HG03097 (cell line): ENCODE measurements around the gene PGC.

ENCODE experiments used
- ATAC-seq: cut with Tn5 transposase; IDR thresholded peaks from one replicate; pipeline ENCODE4 v1.9.1; 2021; ENCODE audit not compliant: unreplicated experiment, low FRiP score

The PGC gene

DNA sequence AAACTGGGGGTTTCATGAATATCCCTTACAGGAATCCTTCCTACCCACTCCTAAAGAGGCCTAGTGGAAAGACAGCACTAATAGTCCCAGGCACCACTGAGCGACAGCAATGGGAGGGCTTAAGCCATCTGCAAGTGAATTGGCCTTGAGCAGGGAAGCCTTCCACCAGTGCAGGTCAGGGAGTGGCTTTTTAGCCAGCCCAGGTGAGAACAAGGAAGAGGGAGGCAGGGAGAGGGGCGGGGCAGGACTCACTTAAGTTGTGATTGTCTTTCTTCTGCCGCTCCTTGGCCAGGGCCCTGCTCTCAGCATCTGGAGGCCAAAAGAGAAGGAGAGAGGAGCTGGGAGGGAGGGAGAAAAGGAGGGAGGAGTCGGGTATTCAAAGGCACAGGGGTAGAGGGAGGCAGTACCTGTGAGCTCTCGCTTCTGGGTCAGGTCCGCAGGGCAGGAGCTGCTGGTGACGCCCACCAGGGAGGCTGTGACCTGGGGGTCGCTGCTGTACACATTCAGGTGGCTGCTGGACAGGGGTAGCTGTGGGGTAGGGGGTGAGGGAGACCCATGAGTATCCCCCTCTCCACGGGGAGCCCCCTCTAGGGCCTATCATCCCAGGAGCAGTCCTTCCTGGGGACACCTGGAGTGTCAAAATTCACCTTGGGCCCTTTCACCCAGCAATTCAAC lies 59.6 kb downstream of the PGC start:
- no peak for ATAC-seq
